Activated CD4-positive, alpha-beta T cell treated with anti-CD3 and anti-CD28 coated beads for 24 hours (primary cell): ENCODE measurements around the gene CATSPER4.

Experiments
- DNase-seq, 2 donors: peaks; one replicate each; pipeline ENCODE4 v3.0.0-alpha.2; 2020; ENCODE audit warnings: low read depth in 2 of 2

The CATSPER4 gene

GRCh38 chr1:26164861-26165842 is 25.2 kb upstream of the CATSPER4 start:
- DNase-seq, result no peak

DNA sequence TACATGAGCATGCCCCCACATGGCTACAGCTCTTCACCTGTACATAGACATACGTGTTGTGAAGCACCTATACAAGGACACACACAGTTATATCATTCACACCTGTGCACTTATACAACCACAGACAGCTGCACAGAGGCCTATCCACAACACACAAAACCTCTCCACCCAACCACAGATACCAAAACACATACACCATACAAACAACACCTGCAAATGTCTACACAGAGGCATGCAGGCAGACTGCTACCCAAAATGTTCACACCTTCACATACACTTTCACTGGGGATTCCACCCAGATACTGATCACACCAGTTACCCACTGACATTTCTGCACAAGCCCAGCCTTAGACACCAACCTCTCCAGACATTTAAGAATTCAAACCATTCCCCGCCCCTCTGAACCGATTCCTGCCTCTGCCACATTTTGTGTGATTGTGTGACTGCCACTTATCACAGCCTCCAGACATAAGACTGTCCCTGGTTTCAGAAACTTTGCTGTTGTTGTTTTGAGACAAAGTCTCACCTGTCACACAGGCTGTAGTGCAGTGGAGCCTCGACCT is 23.6 kb upstream of the CATSPER4 start:
- DNase-seq, result no peak

DNA sequence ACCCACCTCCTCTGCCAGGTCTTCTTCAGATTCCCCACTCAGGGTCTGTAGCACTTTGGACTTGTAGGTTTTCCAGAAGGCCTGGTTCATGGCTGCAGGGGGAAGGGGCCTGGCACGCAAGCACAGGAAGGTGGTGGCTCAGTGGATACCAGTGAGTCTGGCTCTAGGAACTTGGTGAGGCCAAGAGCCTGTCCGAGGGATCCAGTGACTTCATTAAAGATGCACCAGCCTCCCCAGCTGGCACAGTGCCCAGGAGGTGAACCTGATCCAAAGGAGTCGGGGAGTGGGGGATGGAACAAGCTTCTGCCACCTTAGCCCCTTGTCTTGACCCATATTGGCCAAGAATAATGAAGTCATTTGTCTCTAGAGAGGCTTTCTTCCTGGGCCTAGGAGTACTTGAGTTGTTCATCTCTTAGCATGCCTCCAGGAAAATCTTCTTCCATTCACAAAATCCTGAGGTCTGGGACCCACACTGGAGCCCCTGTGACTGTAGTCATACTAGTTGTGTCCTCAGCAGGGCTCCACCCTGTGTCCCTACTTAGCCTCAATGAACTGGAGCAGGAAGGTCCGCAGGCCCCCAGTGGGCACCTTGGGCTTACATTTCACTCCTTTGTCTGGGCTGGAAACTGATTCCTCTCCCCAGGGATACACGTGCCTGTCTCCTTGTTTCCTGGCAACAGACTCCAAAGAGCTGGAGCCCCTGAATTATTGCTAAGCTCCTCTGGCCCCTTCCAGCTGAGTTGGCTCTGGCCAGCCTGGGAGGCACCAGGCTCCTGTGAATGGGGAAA is 21.8 kb upstream of the CATSPER4 start, which contains the start of gene C1orf232:
C1orf232 (minus strand) TSS at position 554 of the 788 bp plus-strand sequence; CDS start at position 90, 464 bp downstream.
- no peak for DNase-seq

- no peak for DNase-seq
Measured at GRCh38 chr1:26169198-26169554, 21.2 kb upstream of the CATSPER4 start.

DNA sequence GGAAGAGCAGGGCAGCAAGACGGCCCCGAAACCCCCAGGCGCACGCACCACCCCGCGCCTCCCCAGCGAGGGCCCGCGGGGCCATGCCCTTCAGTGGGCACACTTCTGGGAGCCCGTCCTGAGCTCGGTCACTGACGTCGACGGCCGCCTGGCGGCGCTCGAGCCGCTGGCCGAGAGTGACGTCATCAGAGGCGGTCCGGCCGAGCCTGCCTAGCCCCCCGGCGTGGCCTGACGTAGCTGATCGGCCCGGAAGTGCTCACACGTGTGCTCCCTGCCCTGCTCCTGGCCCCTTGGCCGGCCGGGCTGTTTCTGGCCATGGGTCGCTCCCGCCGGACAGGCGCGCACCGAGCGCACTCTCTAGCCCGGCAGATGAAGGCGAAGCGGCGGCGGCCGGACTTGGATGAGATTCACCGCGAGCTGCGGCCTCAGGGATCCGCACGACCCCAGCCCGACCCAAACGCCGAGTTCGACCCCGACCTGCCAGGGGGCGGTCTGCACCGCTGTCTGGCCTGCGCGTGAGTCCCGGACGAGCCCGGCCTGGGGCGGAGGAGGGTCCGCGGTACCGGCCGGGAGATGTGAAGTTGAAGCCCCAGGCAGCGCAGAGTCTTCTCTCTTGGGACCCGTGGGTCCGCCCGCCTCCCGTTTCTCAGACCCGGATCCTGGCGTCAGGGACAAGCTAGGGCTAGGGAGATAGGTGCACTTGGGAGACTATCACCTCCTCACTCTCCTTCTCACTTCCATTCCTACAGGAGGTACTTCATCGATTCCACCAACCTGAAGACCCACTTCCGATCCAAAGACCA is 20.5 kb upstream of the CATSPER4 start, which contains the start of gene ZNF593:
ZNF593 (plus strand) TSS at position 240 of the 803 bp plus-strand sequence; CDS start at position 316, 76 bp downstream.
- DNase-seq, result peak; percentile 76 to 86

- DNase-seq, result no peak
Measured at GRCh38 chr1:26170472-26170821, 20.0 kb upstream of the CATSPER4 start.

DNA sequence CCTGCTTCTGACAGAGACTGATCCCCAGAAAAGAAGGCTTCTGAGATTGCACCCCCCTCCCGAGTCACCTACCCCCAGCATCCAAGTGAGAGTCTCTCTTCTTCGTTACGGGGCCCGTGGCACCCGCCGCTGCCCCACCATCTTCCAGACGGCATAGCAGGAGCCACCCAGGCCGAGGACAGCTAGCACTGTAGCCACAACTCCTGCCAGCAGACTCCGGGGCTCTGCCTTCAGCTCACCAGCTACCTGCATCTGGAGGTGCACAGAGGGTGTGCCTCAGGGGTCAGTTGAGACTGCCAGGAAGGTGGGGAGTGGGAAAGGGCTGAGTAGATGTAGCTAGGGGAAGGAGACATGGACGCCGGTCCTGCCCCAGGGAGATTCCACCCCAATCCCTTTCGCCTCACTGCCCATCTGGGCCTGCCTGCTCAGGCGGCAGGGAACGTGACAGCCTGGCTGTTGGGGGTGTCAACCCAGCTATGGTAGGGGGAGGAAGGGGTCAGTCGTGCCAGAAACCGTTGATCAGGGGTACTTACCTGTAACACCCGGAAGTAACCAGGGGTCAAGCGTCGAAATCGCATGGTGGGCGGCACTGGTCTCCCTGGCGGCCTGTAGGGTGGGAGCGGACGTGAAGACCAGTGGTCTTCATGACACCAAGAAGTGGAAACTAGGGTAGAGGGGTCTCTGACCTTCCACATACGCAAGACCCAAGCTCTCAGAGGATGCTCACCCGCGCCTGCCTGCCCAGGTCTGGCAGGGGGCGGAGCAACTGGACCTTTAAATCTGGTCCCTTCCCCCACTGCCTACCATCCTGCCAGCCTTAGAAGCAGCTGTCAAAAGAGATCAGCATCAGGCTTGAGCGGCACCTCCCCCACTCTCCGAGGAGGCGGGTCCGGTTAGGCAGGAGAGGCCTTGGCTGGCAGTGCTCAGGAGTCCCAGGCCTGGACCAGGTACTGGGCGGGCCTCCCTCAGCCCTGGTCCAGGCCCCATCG is 19.0 kb upstream of the CATSPER4 start, which contains the start of gene ZNF593OS:
ZNF593OS (minus strand) TSS at position 749 of the 989 bp plus-strand sequence; CDS start at position 578, 171 bp downstream.
- no peak for DNase-seq

- DNase-seq, result no peak
Measured at GRCh38 chr1:26175346-26175745, 15.1 kb upstream of the CATSPER4 start.

DNA sequence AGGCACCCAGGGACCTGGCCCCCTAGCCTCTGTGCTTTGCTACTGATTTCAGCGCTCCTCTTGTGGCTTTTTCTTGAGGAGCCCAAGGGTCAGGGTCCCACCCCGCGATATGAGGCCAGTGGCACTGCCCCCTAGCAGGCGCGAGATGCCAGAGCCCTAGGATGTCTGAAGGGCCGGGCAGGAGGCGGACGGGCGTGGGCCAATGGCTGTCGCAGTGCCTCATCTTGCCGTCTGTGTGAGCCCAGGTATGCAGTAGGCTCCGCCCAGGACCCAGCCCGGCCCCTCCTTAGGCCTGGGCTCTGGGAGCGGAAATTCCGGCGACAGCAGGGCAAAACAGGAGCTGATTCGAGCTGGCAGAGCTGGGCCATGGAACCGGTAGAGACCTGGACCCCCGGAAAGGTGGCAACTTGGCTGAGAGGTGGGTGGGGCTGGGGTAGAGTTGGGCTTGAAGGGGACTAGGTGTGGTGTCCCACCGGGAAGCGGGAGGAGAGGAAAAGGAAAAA is 13.2 kb upstream of the CATSPER4 start, which contains the start of gene CNKSR1:
CNKSR1 (plus strand) TSS at position 310 of the 503 bp plus-strand sequence; CDS start at position 367, 57 bp downstream.
- no peak for DNase-seq

GRCh38 chr1:26180010-26180506 is 10.3 kb upstream of the CATSPER4 start:
- no peak for DNase-seq

DNA sequence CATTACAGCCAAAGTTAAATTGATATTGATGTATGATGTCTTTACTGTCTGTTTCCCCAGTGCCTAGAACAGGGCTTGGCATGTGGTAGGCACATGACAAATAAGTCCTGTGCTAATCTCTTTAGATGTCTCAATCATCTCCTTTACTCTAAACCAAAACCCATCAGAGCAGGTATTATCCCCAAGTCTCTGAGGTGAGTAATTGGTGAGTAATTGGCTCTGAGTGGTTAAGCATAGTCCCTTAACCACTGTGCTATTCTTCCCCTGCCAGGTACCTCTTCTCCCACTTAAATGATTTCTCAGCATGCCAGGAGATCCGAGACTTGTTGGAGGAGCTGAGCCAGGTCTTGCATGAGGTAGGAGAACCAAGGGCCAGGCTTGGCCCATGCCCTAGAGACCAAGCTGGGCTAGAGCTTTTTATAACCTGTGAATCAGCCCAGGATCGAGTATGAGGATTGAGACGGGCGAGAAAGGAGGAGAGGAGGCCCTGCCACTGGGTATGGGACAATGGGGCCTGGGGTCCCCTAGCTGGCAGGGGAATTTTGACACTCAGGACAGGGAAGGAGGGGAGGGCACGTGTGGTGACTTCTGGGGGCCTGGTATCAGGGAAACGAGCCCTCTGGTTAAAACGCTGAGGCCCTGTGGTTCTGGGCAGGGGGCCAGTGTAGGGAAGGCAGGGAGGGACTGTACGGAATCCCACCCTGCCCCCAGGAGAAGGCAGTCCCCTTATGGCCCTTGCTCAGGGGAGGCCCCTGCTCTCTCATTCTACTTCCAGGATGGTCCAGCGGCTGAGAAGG is 8.6 kb upstream of the CATSPER4 start:
- no peak for DNase-seq

- no peak for DNase-seq
Measured at GRCh38 chr1:26182383-26182696, 8.1 kb upstream of the CATSPER4 start.

GRCh38 chr1:26184086-26184485 is 6.3 kb upstream of the CATSPER4 start:
- DNase-seq, result no peak

GRCh38 chr1:26184883-26185282 is 5.5 kb upstream of the CATSPER4 start:
- DNase-seq, result no peak

- DNase-seq, result no peak
Measured at GRCh38 chr1:26187882-26188281, 2.5 kb upstream of the CATSPER4 start.

- DNase-seq, result no peak
Measured at GRCh38 chr1:26188477-26188876, 1.9 kb upstream of the CATSPER4 start.

DNA sequence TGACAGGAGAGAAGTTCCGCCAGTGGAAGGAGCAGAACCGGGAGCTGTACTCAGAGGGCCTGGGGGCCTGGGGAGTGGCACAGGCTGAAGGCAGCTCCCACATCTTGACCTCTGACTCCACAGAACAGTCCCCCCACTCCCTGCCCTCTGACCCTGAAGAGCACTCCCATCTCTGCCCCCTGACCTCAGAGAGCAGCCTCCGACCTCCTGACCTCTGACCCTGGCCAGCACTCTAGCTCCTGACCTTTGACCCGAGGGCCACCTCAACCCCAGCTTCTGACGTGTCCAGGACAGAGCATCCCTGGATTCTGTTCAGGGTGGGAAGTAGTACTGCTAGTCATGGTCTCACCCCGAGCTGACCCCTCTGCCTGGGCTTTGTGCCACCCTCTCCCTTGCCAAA is 1.1 kb upstream of the CATSPER4 start:
- DNase-seq, result no peak

DNA sequence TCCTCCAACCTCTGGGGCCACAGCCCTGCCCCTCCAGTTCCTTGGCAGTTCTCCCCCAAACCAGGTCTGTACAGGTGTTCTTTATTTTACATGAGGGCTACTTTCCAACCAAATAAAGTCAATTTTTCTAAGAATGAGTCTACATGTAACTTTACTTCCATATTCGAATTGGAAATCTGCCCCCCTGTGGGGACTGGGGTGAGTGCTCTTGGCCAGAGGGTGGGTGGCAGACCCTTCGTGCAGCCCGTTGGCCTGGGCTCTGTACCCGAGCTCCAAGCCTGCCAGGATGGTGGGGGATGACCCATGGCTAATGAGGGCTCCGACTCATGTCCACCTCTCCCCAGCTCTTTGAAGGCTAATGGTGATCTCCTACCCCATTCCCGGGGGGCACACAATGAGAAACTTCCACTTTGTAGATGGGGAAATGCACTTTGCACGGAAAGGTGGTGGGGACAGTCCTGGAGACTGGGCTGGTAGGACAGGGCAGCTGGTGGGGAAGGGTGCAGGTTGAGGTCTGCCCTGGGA is 589 bp upstream of the CATSPER4 start:
- DNase-seq, result no peak

GRCh38 chr1:26191739-26192138 is 1.3 kb downstream of the CATSPER4 start:
- no peak for DNase-seq
